Dermis microvascular lymphatic vessel endothelial cell (primary cell): Measurements from ENCODE around the gene TREX2. TPM values are rescaled to one million over a fixed set of nuclear protein-coding genes. Genes with fewer than 3 reads are reported as not detected.
A peak's percentile ranks its signal among the peaks of the same experiment; 100 is the strongest.

Experiments
- DNase-seq, 2 donors: peaks; one replicate each; pipeline versions ENCODE4 v3.0.0 to v3.0.0-alpha.2; 2010; ENCODE audit warnings: low read depth in 2 of 2
- total RNA-seq: library from RNA; depleted of rRNA; stranded (reverse); fragments of >200 nt; gene quantifications from 2 replicates; pipeline ENCODE4 v1.2.1, GENCODE V29; 2014

The TREX2 gene
- total RNA-seq, 1 donor from 2014 or later = 7.6 TPM

DNA sequence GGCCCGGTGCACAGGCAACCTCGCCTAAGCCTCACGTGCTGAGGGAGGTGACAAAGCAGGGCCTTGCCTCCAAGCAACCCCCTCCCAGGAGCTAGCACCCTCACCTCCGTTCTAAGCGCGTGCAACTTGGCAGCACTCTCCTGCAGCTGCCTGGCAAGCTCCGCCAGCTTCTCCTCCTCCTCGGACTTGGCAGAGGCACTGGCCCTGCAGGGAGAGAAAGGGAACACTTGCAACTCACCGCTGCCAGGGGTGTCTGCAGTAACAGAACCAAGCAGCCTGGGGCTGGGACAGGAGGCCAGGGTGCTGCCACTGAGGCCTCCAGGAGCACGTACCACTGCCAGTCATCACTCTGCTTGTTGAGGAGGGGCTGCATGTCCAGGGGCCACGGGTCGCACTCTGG is 10.3 kb upstream of the TREX2 start:
- DNase-seq = no peak

GRCh38 chrX:153455571-153455970 is 9.7 kb upstream of the TREX2 start:
- DNase-seq = no peak

DNA sequence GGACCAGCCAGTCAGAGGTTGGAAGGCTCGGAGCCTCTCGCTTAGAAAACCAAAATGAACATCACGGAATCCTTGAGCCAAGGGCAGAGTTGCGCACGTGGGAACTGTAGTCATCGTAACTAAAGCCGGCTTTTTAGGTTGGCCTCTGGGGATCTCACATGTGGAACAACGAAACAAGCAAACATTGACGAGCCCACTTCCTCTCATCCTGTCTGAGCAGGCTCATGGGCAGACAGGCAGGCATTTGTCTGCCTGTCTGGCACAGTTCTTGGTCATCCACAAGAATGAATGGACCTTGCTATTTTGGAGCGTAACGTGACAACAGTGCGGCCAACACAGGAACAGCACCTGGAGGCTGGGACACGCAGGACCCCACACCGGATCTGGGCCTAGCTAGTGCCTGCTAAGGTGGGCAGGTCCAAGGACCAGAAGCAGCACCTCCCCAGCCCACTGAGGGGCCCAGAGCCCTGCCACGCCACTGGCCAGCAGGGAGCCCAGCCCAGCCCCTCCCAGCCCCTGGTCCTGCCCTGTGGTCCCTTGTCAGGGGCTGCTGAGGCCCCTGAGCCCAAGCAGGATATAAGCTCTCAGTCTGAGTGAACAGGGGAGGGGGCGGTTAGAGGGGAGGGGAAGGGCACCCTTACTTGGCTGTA is 9.2 kb upstream of the TREX2 start:
- no peak for DNase-seq

DNA sequence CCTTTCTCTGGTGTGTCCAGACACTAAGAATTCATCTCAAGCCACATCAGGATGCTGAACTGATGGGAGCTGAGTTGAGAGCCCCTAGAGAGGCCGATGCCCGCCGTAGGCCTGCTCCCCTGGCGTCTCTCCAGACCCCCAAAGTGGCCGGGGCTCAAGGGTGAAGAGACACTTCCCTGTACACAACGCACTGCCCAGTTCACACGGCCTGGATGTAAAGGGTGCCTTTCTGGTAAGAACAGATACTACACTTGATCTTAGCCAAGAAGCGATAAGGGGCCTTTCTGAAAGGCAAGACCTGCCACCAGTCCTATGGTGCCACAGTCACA is 5.1 kb upstream of the TREX2 start:
- no peak for DNase-seq

DNA sequence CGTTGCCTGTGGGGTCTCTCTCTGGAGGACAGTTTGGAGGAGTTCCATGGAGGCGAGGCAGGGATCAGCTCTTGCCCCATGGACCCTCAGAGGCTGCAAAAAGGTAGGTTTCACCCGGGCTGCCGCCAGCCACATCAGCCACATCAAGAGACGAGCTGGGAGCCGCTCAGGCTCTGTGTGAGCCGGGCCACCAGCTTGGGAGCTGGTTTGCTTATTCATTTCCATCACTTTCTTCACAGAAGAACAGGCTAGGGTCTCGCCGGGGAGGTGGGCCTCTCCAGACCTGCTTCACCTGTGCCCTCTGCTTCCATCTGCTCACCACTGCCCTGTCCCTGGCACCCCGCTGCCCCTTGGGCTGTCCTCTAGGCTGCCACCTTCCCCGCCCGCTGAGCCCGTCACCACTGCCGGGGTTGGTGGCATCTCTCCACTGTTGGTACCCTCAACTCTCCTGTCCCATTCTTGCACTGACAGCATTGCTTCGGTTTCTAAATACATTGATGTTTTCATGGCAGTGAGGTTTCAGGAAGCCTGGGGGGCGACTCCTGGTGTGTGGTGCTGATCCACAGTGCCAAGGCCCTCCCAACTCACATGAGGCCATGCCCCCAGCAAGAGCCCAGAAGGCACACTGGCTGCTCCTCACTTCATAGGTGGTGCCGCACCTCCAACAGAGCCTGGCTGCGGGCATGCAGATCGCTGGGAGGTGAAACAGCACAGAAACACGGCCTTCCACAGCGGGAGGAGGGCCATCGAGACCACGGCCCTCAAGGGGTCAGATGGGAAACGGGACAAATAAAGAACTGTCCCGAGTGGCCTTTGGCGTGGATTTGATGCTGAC is 4.5 kb upstream of the TREX2 start:
- no peak for DNase-seq

GRCh38 chrX:153449368-153450113 is 3.7 kb upstream of the TREX2 start:
- DNase-seq = no peak

DNA sequence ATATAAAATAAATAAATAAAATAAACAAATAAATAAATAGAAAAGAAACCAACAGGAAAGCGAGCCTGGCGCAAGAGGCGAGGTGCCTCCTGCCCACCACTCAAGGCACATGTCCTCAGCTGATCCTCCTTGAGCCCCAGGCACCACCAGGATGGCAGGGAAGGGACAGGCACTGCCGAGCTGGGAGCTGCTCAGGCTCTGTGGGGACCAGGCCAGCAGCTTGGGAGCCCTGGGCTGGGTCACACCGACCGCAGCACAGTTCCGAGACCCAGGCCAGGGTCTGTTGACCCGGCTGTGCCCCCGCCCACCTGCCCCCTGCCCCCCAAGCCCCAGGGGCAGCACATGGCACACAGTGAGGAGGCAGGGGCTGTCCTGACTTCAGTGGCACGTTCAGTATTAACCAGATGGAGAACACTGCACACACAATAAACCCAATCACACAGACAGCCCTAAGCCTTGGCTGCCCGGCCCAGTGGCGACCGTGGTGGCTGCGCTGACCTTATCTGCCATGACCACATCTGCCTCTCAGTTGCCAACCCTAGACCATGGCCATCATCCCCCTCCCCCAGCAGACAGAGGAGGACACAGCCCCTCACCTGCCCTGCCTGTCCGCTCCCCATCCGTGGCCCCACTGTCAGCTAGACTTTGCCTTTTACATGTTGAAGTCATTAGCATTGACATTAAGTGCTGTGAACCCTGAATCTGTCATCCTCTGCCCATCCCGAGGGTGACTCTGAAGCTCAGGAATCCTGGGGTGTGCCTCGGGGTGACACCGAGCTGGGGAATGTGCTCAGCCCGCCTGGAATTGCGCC is 2.9 kb upstream of the TREX2 start:
- DNase-seq = no peak

DNA sequence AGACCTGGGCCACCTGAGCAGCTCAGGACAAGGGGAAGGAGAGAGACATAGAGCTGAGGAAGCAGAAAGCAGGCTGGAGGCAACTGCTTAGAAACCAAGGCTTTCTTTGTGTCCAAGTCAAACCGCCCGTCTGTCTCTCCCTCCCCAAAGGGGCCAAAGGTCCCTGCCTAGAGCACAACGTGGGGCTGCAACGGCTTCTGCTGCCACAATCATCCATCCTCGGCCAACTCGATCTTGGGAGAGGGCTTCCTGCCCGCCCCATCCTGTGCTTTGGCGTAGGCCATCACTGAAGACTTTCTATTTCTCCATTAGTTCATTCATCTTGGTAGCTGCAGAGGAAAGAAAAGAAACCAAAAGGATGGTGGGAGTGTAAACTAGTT is 1.7 kb upstream of the TREX2 start:
- no peak for DNase-seq

GRCh38 chrX:153446950-153447580 is 1.2 kb upstream of the TREX2 start:
- DNase-seq = no peak

DNA sequence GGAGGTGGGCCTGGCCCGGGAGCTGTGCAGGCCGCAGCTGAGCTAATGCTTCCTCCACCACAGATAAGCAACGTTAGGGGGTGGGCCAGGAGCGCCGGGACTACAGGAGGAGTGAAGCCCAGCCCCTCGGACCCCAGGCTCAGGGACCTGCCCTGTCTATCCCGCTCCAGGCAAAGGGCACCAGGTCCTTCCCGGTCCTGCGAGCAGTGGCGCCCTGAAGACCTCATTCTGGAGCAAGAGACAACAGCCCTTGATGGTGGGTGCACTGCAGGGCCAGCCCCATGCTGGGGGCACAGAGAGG is 730 bp upstream of the TREX2 start:
- no peak for DNase-seq

- DNase-seq = no peak
These were observed 575 bp downstream of the TREX2 start for GRCh38 chrX:153445106-153445855.

DNA sequence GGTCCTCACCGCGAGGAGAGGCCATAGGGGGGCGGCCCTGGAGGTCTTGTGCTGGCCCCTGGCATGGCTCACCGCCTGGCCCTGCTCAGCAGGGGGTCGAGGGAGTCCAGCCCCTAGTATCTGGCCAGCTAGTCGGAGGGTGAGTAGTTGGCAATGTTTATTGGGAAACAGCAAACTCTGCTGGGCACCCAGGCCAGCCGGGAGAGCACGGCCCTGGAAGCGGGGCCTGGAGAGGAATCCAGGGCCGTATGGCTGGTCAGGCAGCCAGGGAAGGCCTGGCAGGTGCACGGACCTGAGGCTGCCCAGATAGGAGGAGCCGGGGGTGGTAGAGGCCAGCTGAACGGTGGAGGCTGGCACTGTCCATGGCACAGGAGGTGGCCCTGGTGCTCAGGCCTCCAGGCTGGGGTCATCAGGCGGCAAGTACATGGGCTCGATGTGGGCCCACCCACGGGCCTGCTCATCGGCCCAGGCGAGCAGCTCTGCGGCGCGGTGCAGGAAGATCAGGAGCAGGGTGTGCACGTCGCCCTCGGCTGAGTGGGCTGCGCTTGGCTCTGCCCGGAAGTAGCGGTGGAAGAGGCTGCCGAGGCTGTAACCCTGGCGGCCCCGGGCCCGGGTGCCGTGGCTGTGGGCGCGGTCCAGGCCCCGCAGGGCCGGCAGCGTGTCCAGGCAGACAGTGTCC is 1.4 kb downstream of the TREX2 start:
- no peak for DNase-seq

DNA sequence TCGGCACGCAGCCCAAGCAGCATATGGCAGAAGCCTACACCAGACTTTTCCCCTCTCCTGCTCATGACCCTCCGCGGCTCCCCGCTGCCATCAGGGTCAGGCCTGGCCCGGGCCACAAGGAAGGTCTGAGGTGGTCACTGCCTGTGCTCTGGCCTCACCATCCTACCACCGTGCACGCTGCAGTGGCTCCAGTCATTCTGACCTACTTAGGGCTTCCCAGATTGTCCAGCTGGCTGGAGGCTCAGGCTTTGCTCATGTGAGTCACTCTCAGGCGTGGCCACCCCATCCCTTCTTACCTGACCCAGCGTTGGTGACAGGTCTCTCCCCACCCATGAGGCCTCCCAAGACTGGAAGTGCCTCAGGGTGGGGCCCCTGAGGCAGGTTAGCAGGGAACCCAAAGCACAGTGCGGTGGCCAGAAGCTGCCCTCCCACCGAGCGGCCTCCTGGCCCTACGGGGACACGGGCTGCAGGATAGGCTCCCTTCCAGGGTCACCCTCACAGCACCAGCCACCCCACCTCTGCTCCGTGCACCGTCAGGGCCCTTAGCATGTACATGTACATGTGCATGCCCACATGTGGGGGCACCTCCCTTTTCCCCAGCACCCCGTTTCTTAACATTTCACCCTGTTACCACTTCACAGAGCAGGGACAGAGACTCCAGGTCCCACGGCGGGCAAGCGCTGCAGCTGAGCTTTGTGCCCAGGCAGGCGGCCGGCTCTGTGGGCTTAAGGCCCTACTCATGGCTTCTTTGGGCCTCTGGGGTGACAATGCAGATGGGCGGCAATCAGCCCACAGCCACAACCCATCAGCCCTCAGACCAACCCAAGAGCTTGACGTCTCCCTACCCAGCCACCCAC is 2.2 kb downstream of the TREX2 start:
- DNase-seq = no peak

DNA sequence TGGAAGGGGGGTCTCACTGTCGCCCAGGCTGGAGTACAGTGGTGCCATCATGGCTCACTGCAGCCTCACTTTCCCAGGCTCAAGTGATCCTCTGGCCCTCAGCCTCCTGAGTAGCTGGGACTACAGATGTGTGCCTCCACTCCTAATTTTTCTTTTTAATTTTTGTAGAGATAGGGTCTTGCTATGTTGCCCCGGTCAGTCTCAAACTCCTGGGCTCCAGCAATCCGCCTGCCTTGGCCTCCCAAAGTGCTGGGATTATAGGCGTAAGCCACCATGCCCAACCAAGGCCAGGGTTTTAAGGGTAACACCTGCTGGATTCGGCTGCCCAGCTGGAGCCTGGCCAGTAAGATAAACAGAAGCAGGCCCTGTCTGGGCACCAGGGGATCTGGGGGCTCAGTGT is 3.4 kb downstream of the TREX2 start:
- no peak for DNase-seq

GRCh38 chrX:153441981-153442380 is 3.9 kb downstream of the TREX2 start:
- DNase-seq = no peak

DNA sequence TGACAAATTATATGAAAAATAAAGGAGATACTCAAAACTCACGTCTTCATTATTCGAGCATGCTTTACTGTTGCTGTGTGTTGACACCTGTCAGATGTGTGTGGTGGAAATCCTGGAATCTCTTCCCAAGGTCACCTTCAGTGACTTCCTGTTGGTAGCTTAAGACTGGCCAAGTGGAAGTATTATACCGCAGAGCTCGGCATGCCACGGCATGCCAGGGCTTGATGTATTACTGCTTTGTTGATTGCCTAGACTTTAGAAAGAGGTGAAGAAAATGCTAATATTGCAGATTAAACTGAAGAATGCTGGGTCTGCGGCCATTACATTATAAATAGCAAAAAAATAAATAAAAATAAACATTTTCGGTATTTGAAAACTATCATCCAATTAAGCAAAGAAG is 4.6 kb downstream of the TREX2 start:
- DNase-seq = no peak

DNA sequence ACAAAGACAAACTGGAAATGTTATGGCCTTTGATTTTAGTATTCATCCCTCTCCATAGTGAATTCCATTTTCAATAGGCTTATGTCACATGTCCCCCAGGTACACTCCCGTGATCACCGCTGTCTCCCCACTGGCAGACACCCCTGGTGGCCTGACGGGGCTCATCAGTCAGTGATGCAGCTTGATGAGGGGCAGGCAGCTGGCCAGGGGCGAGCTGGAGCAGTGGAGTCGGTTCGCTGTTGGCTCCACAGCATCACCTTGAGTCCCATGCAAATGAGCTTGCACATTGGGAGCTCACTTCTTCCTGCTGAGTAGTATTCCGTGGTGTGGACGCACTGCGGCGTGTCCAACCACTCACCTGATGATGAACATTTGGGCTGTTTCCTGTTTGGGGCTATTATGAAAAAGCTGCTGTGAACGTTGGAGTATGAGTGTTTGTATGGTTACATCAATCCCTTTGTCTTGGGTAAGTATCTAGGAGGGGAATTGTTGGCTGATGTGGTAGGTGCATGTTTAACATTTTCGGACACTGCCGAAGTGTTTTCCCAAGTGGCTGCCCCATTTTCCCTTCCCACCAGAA is 5.2 kb downstream of the TREX2 start:
- no peak for DNase-seq

DNA sequence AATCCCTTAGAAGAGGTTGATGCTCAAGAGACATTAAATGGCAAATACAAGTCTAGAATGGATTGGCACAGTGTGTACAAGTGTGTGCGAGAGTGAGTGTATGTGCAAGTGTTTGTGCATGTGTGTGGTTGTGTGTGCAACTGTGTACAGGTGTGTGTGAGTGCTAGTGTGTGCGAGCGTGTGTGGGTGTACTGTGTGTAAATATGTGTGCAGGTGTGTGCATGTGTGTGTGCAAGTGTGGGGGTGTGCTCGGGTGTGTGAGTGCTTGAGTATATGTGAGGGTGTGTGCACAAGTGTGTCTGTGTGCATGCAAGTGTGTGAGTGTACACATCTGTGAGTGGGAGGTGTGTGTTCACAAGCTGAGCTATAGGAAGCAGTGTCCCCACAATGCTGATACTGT is 5.9 kb downstream of the TREX2 start:
- DNase-seq = no peak

DNA sequence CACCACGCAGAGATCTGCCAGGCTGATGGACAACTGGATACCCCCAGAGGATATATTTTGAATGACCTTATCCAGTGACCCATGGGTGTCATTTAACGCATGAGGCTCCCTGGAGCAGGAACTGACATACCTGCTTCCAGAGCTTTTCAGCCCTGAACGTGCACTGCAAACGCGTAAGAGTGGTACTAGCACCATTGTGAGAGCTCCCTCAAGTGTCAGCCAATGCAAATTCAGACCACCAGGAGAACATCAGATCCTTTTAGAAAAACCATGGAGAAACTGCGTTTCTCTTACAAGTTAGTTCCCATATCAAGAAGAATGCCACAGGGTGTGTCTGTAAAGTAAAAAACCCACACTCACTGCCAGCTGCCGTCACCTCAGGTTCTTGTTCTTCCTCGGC is 7.3 kb downstream of the TREX2 start:
- peak in 1 of 2 donors; percentile 34 for DNase-seq
